GM23338 (cell line): Measurements from ENCODE around the gene NET1.

Experiments used
- CREB1 ChIP-seq: fragments of 250-450 bp; sonication (Bioruptor Pico); IDR thresholded peaks from 2 replicates; pipeline ENCODE4 v1.5.0; 2020; ENCODE audit warnings: low read depth, mild to moderate bottlenecking, moderate library complexity
- CTCF ChIP-seq, 2 experiments: fragments of 200-600 bp in 1 of 2; sonication (generic) in 1 of 2; conservative IDR thresholded peaks; 2 replicates each; pipeline versions ENCODE4 v1.5.1 to v1.6.1; 2016 to 2017; ENCODE audit warnings: antibody characterized with exemption in 2 of 2, low read depth in 2 of 2, mild to moderate bottlenecking in 2 of 2, moderate library complexity in 1 of 2
- EZH2 ChIP-seq: fragments of 200-600 bp; sonication (generic); IDR thresholded peaks from one replicate; pipeline ENCODE4 v1.8.0; 2017; ENCODE audit warnings: antibody characterized with exemption, mild to moderate bottlenecking, low read depth; ENCODE audit not compliant: unreplicated experiment
- EZH2phosphoT487 ChIP-seq: fragments of 200-600 bp; sonication (generic); IDR thresholded peaks from one replicate; pipeline ENCODE4 v1.8.1; 2018; ENCODE audit warnings: antibody characterized with exemption; ENCODE audit not compliant: unreplicated experiment
- NANOG ChIP-seq: IDR thresholded peaks from 2 replicates; pipeline ENCODE4 v1.6.1; 2016; ENCODE audit warnings: antibody characterized with exemption, borderline replicate concordance
- POLR2AphosphoS5 ChIP-seq: IDR thresholded peaks from 2 replicates; pipeline ENCODE4 v1.6.1; 2016; ENCODE audit warnings: antibody characterized with exemption, low read depth
- REST ChIP-seq: IDR thresholded peaks from one replicate; pipeline ENCODE4 v1.6.1; 2018; ENCODE audit warnings: antibody characterized with exemption; ENCODE audit not compliant: unreplicated experiment
- STAT1 ChIP-seq: IDR thresholded peaks from one replicate; pipeline ENCODE4 v1.6.1; 2016; ENCODE audit warnings: antibody characterized with exemption; ENCODE audit not compliant: unreplicated experiment
- ZNF114 ChIP-seq: fragments of 250-450 bp; sonication (Bioruptor Pico); IDR thresholded peaks from 2 replicates; pipeline ENCODE4 v1.5.0; 2020; ENCODE audit warnings: mild to moderate bottlenecking, moderate library complexity

GRCh38 chr10:5365928-5366327, 46.4 kb upstream of the NET1 start:
- TF ChIP-seq CTCF (conservative IDR thresholded peaks at IDR 0.05; ENCODE audit: low read depth in 2 of 2) (no peak), NANOG (no peak), POLR2AphosphoS5 (no peak), EZH2phosphoT487 (no peak), EZH2 (no peak), ZNF114 (CRISPR knock-in tag) (no peak), REST (no peak), CREB1 (CRISPR knock-in tag) (no peak), STAT1 (no peak)
